Endothelial cell of umbilical vein (primary cell): ENCODE data around the gene NLRC3. TPM values are rescaled to one million over a fixed set of nuclear protein-coding genes. Genes with fewer than 3 reads are reported as not detected.

ENCODE experiments used
- BruUV-seq: library from RNA; stranded (reverse); fragments of 400-500 nt; replicated peaks from 2 replicates; lab custom pipeline; 2021; lab: Mats Ljungman, UMichigan
- CTCF ChIA-PET: fragments of 300-600, 350-600 bp; sonication (Branson Sonifier 250); formaldehyde crosslinking; loops from one replicate; lab custom pipeline; 2021; ENCODE audit warnings: antibody characterized with exemption, inconsistent platforms; lab: Charles Lee
- POLR2A ChIA-PET: fragments of 300-600, 350-600 bp; sonication (Branson Sonifier 250); formaldehyde crosslinking; loops from one replicate; lab custom pipeline; 2021; ENCODE audit warnings: antibody characterized with exemption, inconsistent platforms; lab: Charles Lee
- DNase-seq: peaks from one replicate; pipeline ENCODE4 v3.0.0-alpha.2; 2011; ENCODE audit warnings: low read depth, low spot score
- FAIRE-seq: peaks from 2 replicates; lab custom pipeline; 2011; peaks lifted over from hg19 to GRCh38; lab: Jason Lieb, UNC
- H2AFZ ChIP-seq: 2 replicates; pipeline ENCODE4 v1.6.0; 2012; ENCODE audit warnings: low read depth, low read length, control low read depth, inconsistent platforms
- H3K27ac ChIP-seq: 2 replicates; pipeline ENCODE4 v1.5.1; 2011; ENCODE audit warnings: low read depth, mild to moderate bottlenecking, control low read depth, low read length, moderate library complexity; ENCODE audit not compliant: insufficient read depth
- H3K27me3 ChIP-seq, 2 experiments: 2 replicates each; pipeline versions ENCODE4 v1.6.0 to v1.6.1; 2011; ENCODE audit warnings: low read length in 2 of 2, mixed read lengths in 1 of 2; ENCODE audit not compliant: control insufficient read depth in 2 of 2, insufficient read depth in 2 of 2
- H3K36me3 ChIP-seq, 2 experiments: 2 replicates in 1 of 2; 3 replicates in 1 of 2; pipeline ENCODE4 v1.5.1; 2011; ENCODE audit warnings: low read length in 2 of 2, mild to moderate bottlenecking in 1 of 2, moderate library complexity in 1 of 2; ENCODE audit not compliant: control insufficient read depth in 2 of 2, insufficient read depth in 2 of 2; ENCODE audit errors: extremely low read depth in 1 of 2
- H3K4me1 ChIP-seq: 3 replicates; pipeline ENCODE4 v1.5.1; 2011; ENCODE audit warnings: mild to moderate bottlenecking, low read length; ENCODE audit not compliant: control insufficient read depth, insufficient read depth; ENCODE audit errors: extremely low read depth
- H3K4me2 ChIP-seq: 2 replicates; pipeline ENCODE4 v1.6.1; 2011; ENCODE audit warnings: low read length, control low read depth, mixed read lengths; ENCODE audit not compliant: insufficient read depth
- H3K4me3 ChIP-seq, 3 experiments: fragments of 200-600 bp in 1 of 3; sonication (generic), shearing (Covaris generic) in 1 of 3; replicated peaks in 1 of 3; 2 replicates each; pipeline ENCODE4 v1.5.1; 2011 to 2016; ENCODE audit warnings: control low read depth in 3 of 3, low read length in 3 of 3, mild to moderate bottlenecking in 2 of 3, inconsistent platforms in 1 of 3, low read depth in 1 of 3, moderate library complexity in 1 of 3; ENCODE audit not compliant: insufficient read depth in 1 of 3
- H3K79me2 ChIP-seq: 2 replicates; pipeline ENCODE4 v1.6.0; 2012; ENCODE audit warnings: low read length, inconsistent platforms; ENCODE audit not compliant: control insufficient read depth, insufficient read depth
- H3K9ac ChIP-seq: replicated peaks from 2 replicates; pipeline ENCODE3; 2011; ENCODE audit warnings: low read length, control low read depth; ENCODE audit not compliant: insufficient read depth; ENCODE audit errors: extremely low read depth
- H3K9me1 ChIP-seq: replicated peaks from 3 replicates; pipeline ENCODE4 v1.6.0; 2011; ENCODE audit warnings: mild to moderate bottlenecking, low read length; ENCODE audit not compliant: control insufficient read depth, insufficient read depth; ENCODE audit errors: extremely low read depth
- H3K9me3 ChIP-seq: replicated peaks from 2 replicates; pipeline ENCODE4 v1.5.1; 2012; ENCODE audit warnings: low read length, inconsistent platforms; ENCODE audit not compliant: control insufficient read depth, insufficient read depth
- H4K20me1 ChIP-seq: replicated peaks from 2 replicates; pipeline ENCODE3; 2011; ENCODE audit warnings: mild to moderate bottlenecking, low read length; ENCODE audit not compliant: control insufficient read depth, insufficient read depth; ENCODE audit errors: extremely low read depth
- EZH2 ChIP-seq: IDR thresholded peaks from 2 replicates; pipeline ENCODE4 v1.6.1; 2012; ENCODE audit warnings: borderline replicate concordance, low read depth, mild to moderate bottlenecking, moderate library complexity, low read length, inconsistent platforms; ENCODE audit not compliant: severe bottlenecking
- GATA2 ChIP-seq: IDR thresholded peaks from 2 replicates; pipeline ENCODE4 v1.7.0; 2011; ENCODE audit warnings: low read depth, mild to moderate bottlenecking, moderate library complexity, mixed read lengths, low read length; ENCODE audit not compliant: insufficient read length, insufficient read depth
- JUN ChIP-seq: IDR thresholded peaks from 2 replicates; pipeline ENCODE4 v1.6.1; 2011; ENCODE audit warnings: borderline replicate concordance, low read depth; ENCODE audit not compliant: insufficient read length, insufficient read depth
- POLR2A ChIP-seq: IDR thresholded peaks from 2 replicates; pipeline ENCODE4 v1.6.1; 2012; ENCODE audit warnings: low read depth, mild to moderate bottlenecking, control low read depth, low read length
- dilution Hi-C: fragments of 300-500 bp; cut with MboI; formaldehyde crosslinking; loops from one replicate; pipeline ENCODE4 v1.15.0; 2019; ENCODE audit warnings: low sequenced_read_pairs; ENCODE audit not compliant: extremely low pct_ligation_motif_present
- intact Hi-C: fragments of 100-400 bp; cut with micrococcal nuclease; formaldehyde crosslinking; loops from one replicate; pipeline ENCODE4 v1.10.0; 2022
- polyA plus RNA-seq, 4 experiments: library from polyadenylated mRNA; depleted of rRNA in 3 of 4; stranded (reverse) in 3 of 4; unstranded in 1 of 4; fragments of >200 nt; gene quantifications; 2 replicates each; pipeline versions ENCODE4 v1.2.1 to v1.2.3, GENCODE V29; 2011 to 2012; ENCODE audit warnings: missing spikeins in 1 of 4
- total RNA-seq: library from RNA; stranded (reverse); gene quantifications from 2 replicates; pipeline ENCODE4 v1.2.3, GENCODE V29; 2021
- TF ChIP-seq, protein P1 (sequence below): IDR thresholded peaks from 2 replicates; pipeline ENCODE4 v1.6.1; 2011; ENCODE audit not compliant: insufficient read depth, insufficient read length
- TF ChIP-seq, protein P2 (sequence below), 2 donors: IDR thresholded peaks; 1 replicate in 1 of 2; 2 replicates in 1 of 2; pipeline ENCODE4 v1.5.1; 2011; ENCODE audit warnings: low read length in 2 of 2, mild to moderate bottlenecking in 2 of 2, moderate library complexity in 2 of 2, control low read depth in 1 of 2, inconsistent platforms in 1 of 2, low read depth in 1 of 2; ENCODE audit not compliant: insufficient read depth in 1 of 2; ENCODE audit errors: extremely low read depth in 1 of 2

Gene NLRC3
- total and polyA plus RNA-seq, 2 donors (not counting 3 experiments of a cell fraction or from before 2014, with no cell fraction given), result 0.84 to 3.4 TPM

DNA sequence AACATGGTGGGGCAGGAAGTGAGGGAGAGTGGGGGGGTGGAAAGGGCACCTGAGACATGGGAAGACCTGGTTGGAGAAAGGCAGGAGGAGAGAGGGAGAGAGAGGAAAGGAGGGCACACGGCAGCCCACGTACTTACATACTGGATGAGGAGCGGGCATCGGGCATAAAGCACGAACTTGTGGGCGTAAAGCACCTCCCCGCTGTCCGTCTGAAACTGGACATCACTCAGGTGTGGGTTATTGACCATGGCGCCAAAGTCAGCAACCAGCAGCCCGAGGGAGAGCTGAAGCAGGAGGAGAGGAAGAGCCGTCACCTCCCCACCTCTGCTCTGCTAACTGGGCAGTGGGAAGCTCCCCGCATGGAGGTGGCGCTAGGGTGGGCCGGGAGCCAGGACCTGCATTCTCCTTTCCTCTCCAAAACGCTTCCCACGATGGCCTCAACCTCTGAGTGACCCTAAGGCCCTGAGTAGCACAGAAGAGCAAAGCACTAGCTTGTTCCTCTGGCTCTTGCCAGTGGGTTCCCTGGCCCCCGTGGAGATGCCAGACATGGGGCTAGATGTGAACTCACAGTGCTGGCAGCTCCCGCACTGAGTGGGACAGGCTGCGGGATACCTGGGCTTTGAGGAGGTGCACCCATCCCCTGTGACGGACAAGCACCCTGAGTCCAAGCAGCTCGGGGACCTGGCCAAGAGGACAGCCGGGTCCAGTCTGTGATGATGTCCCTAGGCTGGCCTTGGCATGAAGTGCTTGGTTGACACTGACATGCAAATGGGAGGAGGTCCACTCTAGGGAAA, 17.3 kb upstream of the NLRC3 start:
- Histone ChIP-seq H3K9me1 (no peaks in the 10 kb centered on the region), H3K4me2 (no peak overlapping the region), H3K79me2 (no peaks in the 10 kb centered on the region), H4K20me1 (no peaks in the 10 kb centered on the region), H3K36me3 (no peaks in the 10 kb centered on the region), H3K27me3 (no peaks in the 10 kb centered on the region), H3K9ac (no peak overlapping the region), H2AFZ (no peak overlapping the region), H3K4me1 (no peaks in the 10 kb centered on the region), H3K4me3 (no peak overlapping the region), H3K9me3 (no peaks in the 10 kb centered on the region), H3K27ac (no peak overlapping the region)
- FAIRE-seq, result no peak
- DNase-seq, result no peak
- dilution Hi-C loops (no loop called here), intact Hi-C loops (no loop called here)
- ChIA-PET POLR2A (no interaction called here), CTCF (no interaction called here)
- no TSS peak for BruUV-seq
- no peak for TF ChIP-seq POLR2A
- TF ChIP-seq, protein P1, sequence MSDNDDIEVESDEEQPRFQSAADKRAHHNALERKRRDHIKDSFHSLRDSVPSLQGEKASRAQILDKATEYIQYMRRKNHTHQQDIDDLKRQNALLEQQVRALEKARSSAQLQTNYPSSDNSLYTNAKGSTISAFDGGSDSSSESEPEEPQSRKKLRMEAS, result no peak
- TF ChIP-seq EZH2, result no peak
- TF ChIP-seq JUN, result no peak
- TF ChIP-seq, protein P2, sequence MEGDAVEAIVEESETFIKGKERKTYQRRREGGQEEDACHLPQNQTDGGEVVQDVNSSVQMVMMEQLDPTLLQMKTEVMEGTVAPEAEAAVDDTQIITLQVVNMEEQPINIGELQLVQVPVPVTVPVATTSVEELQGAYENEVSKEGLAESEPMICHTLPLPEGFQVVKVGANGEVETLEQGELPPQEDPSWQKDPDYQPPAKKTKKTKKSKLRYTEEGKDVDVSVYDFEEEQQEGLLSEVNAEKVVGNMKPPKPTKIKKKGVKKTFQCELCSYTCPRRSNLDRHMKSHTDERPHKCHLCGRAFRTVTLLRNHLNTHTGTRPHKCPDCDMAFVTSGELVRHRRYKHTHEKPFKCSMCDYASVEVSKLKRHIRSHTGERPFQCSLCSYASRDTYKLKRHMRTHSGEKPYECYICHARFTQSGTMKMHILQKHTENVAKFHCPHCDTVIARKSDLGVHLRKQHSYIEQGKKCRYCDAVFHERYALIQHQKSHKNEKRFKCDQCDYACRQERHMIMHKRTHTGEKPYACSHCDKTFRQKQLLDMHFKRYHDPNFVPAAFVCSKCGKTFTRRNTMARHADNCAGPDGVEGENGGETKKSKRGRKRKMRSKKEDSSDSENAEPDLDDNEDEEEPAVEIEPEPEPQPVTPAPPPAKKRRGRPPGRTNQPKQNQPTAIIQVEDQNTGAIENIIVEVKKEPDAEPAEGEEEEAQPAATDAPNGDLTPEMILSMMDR (IDR thresholded peaks at IDR 0.05; ENCODE audit: extremely low read depth in 1 of 2, insufficient read depth in 1 of 2, low read depth in 1 of 2, low read length in 2 of 2), result no peak
- no peak for TF ChIP-seq GATA2
